IPS DF 6.9 (cell line): Measurements from ENCODE around the gene NOL4L.

ENCODE experiments used
- DNase-seq: peaks from one replicate; pipeline ENCODE4 v3.0.0-alpha.2; 2013; ENCODE audit warnings: low read depth, low spot score
- H3K27ac ChIP-seq: one replicate; pipeline ENCODE4 v1.5.1; 2013; ENCODE audit warnings: low read length, control low read depth
- H3K27me3 ChIP-seq: 2 replicates; pipeline ENCODE4 v1.6.1; 2013; ENCODE audit warnings: mild to moderate bottlenecking, low read length; ENCODE audit not compliant: control insufficient read depth, insufficient read depth
- H3K36me3 ChIP-seq: 2 replicates; pipeline ENCODE4 v1.6.1; 2013; ENCODE audit warnings: low read length; ENCODE audit not compliant: control insufficient read depth, insufficient read depth
- H3K4me1 ChIP-seq: 2 replicates; pipeline ENCODE4 v1.6.1; 2013; ENCODE audit warnings: low read length; ENCODE audit not compliant: control insufficient read depth, insufficient read depth
- H3K4me3 ChIP-seq: 2 replicates; pipeline ENCODE4 v1.5.1; 2013; ENCODE audit warnings: mild to moderate bottlenecking, low read length
- H3K9me3 ChIP-seq: 2 replicates; pipeline ENCODE4 v1.6.1; 2013; ENCODE audit warnings: low read length, inconsistent platforms; ENCODE audit not compliant: control insufficient read depth, insufficient read depth
- WGBS: extraction: QIAGEN DNeasy Blood & Tissue Kit; methylation state at CpG from one replicate; pipeline ENCODE4 v1.1.7; 2013; ENCODE audit warnings: mixed read lengths, missing lambda C conversion rate; ENCODE audit not compliant: insufficient read length, insufficient coverage; 5-methylcytosine and 5-hydroxymethylcytosine counted together

Gene NOL4L

DNA sequence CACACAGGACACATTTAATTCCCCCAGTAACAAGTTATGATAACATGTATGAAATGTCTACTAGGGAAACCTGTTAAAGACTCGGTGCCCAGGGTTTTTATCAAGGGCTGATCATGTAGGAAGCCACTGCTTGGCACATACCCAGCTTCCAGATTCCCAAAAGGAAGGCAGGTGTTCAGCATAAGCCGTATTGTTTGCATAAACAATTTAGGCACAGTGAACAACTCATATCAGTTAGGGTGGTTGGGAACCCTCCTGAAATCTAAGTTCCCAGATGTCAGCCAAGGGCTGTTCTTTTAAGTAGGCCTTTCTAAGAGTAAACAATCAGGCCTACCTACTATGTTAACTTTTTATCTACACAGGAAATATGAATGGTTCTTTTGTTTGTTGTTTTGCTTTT, 152.9 kb downstream of the NOL4L start:
- Histone ChIP-seq H3K9me3 (no peaks in the 10 kb centered on the region), H3K27me3 (no peaks in the 10 kb centered on the region), H3K27ac (no peak overlapping the region), H3K36me3 (peaks cover 9% of the 10 kb centered on the region; the same call in 1 of the 2 replicates), H3K4me3 (no peak overlapping the region), H3K4me1 (no peaks in the 10 kb centered on the region)
- no peak for DNase-seq
- WGBS, result no CpG with 5 or more reads among the region's 2 CpGs

DNA sequence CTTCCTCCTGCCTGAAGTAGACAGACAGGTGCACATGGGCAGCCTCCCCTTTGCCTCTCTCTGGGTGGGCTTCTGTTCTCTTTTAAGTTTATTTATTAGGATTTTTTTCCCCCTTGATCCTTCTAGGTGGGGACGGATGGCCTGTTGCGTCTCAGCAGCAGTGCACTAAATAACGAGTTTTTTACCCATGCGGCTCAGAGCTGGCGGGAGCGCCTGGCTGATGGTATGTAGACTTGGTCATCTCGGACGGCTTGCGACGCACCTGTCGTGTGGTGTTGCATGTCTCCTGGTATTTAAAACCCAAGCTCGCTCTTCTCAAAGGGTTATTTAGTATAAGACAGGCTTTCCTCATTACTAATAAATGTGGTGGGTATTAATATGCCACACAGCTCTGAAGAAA, 153.7 kb downstream of the NOL4L start:
- Histone ChIP-seq H3K36me3 (peaks cover 9% of the 10 kb centered on the region; the same call in 1 of the 2 replicates), H3K4me1 (no peaks in the 10 kb centered on the region), H3K9me3 (no peaks in the 10 kb centered on the region), H3K27me3 (no peaks in the 10 kb centered on the region), H3K27ac (no peak overlapping the region), H3K4me3 (no peak overlapping the region)
- no peak for DNase-seq
- WGBS, result no CpG with 5 or more reads among the region's 12 CpGs

DNA sequence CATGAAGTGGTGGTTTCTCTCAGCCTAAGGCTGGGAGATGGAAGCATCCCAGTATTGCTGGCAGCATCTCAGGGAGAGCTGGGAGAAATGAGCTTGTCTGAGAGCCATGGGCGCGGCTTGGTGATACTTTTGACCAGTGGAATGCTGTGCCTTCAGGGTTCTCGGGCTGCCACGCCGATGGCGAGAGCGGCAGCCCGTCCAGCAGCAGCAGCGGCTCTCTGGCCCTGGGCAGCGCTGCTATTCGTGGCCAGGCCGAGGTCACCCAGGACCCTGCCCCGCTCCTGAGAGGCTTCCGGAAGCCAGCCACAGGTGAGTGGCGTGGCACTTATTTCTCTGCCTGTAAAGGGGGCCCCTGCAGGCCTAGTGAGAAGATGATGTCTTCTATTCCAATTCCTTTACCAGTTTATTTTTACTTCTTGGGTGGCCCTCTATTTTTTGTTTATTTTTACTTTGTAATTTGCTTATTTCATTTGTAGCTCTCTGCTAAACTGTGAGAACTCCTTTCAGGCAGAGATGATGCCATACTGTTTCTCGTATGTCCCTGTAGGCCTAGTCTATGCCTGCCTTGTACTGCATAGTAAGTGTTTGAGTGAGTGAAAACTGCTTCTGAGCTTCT, 155.3 kb downstream of the NOL4L start:
- Histone ChIP-seq H3K9me3 (no peaks in the 10 kb centered on the region), H3K27me3 (no peaks in the 10 kb centered on the region), H3K36me3 (peaks cover 6% of the 10 kb centered on the region; the same call in 1 of the 2 replicates), H3K4me1 (no peaks in the 10 kb centered on the region), H3K27ac (no peak overlapping the region), H3K4me3 (no peak overlapping the region)
- no peak for DNase-seq
- no CpG with 5 or more reads among the region's 16 CpGs for WGBS

DNA sequence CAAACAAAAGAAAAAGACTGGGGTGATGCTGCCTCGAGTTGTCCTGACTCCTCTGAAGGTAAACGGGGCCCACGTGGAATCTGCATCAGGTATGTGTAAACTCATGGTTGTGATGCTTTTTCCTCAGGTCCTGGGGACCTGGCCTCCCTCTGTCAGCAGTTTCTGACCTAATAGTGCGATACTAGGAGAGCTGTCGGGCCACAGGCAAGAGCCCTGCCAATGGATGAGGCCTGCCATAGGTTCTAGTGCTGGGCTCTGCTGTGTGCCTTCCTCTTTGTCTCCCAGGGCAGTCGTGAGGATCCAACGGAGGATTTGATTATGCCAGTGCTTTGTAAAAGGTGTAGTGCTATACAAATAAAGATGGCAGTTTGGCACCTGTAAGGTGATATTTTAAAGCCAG, 155.8 kb downstream of the NOL4L start:
- no peaks in the 10 kb centered on the region for H3K4me1 ChIP-seq
- no peak overlapping the region for H3K27ac ChIP-seq
- H3K4me3 ChIP-seq, result no peak overlapping the region
- H3K36me3 ChIP-seq, result peaks cover 3% of the 10 kb centered on the region; the same call in 1 of the 2 replicates
- no CpG with 5 or more reads among the region's 7 CpGs for WGBS
- no peaks in the 10 kb centered on the region for H3K9me3 ChIP-seq
- no peaks in the 10 kb centered on the region for H3K27me3 ChIP-seq
- no peak for DNase-seq

DNA sequence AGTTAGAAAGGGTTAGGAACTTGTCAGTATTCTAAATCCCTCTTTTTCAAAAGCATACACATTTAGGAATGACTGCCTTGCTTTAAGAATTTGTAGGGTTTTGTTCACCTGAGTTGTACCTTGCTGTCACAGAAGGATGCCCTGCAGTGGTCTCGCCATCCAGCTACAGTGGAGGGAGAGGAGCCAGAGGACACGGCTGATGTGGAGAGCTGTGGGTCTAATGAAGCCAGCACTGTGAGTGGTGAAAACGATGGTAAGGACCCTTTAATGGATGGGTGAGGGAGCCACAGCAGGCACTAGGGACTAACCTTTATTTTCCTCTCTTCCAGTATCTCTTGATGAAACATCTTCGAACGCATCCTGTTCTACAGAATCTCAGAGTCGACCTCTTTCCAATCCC, 157.1 kb downstream of the NOL4L start:
- Histone ChIP-seq H3K4me1 (no peaks in the 10 kb centered on the region), H3K27me3 (no peaks in the 10 kb centered on the region), H3K9me3 (no peaks in the 10 kb centered on the region), H3K36me3 (no peaks in the 10 kb centered on the region), H3K27ac (no peak overlapping the region), H3K4me3 (no peak overlapping the region)
- no CpG with 5 or more reads among the region's 6 CpGs for WGBS
- DNase-seq, result no peak

DNA sequence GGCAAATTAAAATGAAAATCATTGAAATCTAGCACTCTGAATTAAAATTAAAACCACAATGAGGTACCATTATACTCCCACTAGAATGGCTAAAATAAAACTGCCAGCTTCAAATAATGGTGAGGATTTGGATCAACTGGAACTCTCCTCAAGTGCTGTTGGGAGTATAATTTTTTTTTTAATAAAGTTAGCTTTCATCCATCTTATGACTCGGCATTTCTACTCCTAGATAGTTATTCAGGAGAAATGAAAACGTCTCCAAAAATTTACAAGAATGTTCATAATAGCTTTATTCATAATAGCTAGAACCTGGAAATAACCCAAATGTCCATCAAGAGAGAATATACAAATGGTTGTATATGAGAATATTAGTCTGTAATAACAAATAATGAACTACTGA, 163.8 kb downstream of the NOL4L start:
- no peak for DNase-seq
- no CpG with 5 or more reads among the region's 2 CpGs for WGBS
- H3K36me3 ChIP-seq, result no peaks in the 10 kb centered on the region

DNA sequence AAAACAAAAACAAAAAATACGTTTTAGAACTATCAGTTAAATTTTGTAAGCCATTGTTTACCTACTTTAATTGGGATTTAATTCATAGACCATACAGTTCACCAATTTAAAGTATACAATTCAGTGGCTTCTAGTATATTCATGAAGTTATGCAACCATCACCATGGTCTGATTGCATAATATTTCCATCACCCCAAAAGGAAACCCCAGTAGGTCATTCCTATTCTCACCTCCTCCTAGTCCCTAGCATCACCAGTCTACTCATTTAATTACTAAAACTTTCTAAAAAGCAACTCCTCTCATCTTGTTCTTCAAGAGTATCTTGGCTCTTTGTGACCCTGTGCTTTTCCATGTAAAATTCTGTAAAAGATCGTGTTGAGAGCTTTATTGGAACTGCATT, 166.8 kb downstream of the NOL4L start:
- Histone ChIP-seq H3K27ac (no peak overlapping the region), H3K36me3 (no peaks in the 10 kb centered on the region), H3K4me1 (no peaks in the 10 kb centered on the region), H3K9me3 (no peaks in the 10 kb centered on the region), H3K4me3 (no peak overlapping the region), H3K27me3 (no peaks in the 10 kb centered on the region)
- WGBS, result no CpG with 5 or more reads among the region's 2 CpGs
- no peak for DNase-seq

More for the DNA sequence above, 163.8 kb downstream of the NOL4L start:
- H3K27me3 ChIP-seq, result no peaks in the 10 kb centered on the region
- H3K4me3 ChIP-seq, result no peak overlapping the region
- no peak overlapping the region for H3K27ac ChIP-seq
- no peaks in the 10 kb centered on the region for H3K4me1 ChIP-seq
- H3K9me3 ChIP-seq, result no peaks in the 10 kb centered on the region

DNA sequence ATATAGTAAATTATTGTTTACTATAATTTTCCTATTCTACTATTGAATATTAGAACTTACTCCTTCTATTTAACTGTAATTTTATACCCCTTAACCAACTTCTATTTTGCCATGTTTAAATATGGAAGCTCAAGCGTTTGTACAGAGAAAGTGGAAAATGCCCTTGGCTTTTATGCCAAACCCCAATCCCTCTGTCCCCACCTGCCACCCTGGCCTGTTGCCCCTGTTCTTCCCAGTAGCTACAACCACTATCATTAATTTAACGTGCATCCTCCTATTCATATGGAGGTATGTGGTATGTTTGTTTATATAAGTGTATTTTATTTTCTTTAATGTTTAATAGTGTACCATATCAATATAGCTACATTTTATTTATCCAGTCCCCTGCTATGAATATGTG, 168.9 kb downstream of the NOL4L start:
- no peaks in the 10 kb centered on the region for H3K36me3 ChIP-seq

DNA sequence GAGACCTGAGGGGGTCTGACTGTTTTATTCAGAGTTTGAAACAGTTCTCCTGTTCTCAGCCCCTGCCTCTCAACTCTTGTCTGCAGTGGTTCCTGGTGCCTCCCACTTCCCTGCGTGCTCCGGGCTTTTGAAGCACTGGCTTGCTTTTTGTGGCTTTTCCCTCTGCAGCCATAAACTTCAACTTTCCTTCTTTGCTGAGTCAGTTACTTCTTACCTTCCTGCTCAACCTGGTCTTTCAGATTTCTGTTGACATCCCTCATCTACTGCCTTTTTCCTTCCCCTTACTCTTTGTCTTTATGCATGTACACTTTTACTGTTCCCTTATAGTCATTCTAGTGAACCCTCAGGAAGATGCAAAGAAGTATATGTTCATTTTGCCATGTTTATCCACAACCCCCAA, 169.6 kb downstream of the NOL4L start:
- Histone ChIP-seq H3K36me3 (no peaks in the 10 kb centered on the region), H3K27ac (no peak overlapping the region), H3K27me3 (no peaks in the 10 kb centered on the region), H3K4me1 (no peaks in the 10 kb centered on the region), H3K4me3 (no peak overlapping the region), H3K9me3 (no peaks in the 10 kb centered on the region)
- no peak for DNase-seq
- whole genome bisulfite sequencing, result no CpG with 5 or more reads among the region's 2 CpGs

More for the DNA sequence above, 168.9 kb downstream of the NOL4L start:
- Histone ChIP-seq H3K27me3 (no peaks in the 10 kb centered on the region), H3K4me1 (no peaks in the 10 kb centered on the region), H3K27ac (no peak overlapping the region), H3K9me3 (no peaks in the 10 kb centered on the region), H3K4me3 (no peak overlapping the region)
- DNase-seq, result no peak
- no CpG with 5 or more reads among the region's 2 CpGs for WGBS

DNA sequence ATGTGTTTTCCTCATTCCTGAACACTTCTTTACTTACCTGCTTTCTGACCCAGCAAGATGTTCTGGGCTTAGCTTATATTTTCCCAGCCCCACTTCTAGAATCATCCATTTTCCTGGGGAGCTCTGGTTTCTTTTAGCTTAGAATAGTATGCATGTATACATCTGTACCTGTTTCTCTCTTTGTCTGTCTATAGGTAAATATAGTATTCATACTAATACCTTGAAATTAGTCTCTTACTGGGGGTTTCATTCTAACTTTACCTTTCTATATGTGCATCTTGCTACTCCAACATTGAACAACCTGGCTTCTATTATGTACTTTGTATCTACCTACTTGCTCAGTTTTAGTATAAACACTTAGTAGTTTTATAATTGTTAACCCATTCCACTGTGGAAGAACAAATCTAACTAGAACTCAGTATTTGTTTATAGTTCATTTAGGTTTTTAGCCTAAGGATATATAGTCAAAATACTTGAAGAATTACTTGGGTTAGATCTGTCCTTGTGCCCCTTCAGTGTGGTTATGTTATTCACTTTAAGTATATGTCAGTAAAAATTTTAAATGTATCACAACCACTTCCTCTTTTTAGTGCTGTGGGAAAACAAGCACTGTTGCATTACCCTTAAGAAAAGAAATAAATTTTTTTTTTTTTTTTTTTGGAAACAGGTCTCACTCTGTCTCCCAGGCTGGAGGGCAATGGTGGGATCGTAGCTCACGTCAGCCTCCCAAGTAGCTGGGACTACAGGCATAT, 173.0 kb downstream of the NOL4L start:
- no peak for DNase-seq
- Histone ChIP-seq H3K36me3 (no peaks in the 10 kb centered on the region), H3K4me3 (no peak overlapping the region), H3K4me1 (no peaks in the 10 kb centered on the region), H3K27me3 (no peaks in the 10 kb centered on the region), H3K27ac (no peak overlapping the region), H3K9me3 (no peaks in the 10 kb centered on the region)
- WGBS, result no CpG with 5 or more reads among the region's 2 CpGs
